ENCODE data around the gene CHSY3.

DNA sequence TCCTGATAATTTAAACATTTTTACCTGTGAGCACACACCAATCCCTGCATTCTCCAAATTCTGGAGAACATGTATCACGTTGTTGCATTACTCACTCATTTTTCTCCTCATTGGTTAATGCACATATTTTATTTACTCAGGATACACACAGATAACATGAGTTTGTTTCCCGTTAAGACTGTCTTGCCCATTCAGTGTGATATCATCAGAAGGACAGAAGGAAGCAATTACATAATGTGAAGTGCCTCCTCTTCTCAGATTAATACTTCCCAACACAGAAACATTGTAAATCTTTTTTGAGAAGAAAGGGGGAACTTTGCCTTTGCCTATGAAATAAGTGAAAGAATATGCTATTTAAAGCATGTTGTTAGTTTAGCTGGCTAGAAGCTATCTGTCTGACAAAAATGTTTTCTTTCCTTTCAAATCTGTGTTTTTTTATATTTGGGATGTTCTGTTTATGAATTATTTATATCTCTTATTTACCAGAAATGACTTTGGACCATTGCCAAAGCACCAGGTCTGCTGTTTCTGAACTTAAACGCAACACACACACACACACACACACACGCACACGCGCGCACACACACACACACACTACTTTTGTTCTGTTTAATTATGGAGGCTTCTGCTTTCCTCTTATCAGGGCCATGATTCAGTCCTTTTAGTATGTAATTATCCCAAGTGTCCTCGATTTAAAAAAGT lies 186.5 kb downstream of the CHSY3 start:
- TF ChIP-seq CTCF (IDR thresholded peaks at IDR 0.05) (no peak), POLR2A (IDR thresholded peaks at IDR 0.05) (no peak)
